NCI-H1436 (cell line): Measurements from ENCODE around the gene FHIT.
"Not testable (repeated sequence)": the region's sequence is repeated elsewhere in the genome, so short reads cannot be mapped to it uniquely, and the experiment has no call there.

Experiments used
- DNase-seq: peaks from one replicate; lab custom pipeline; 2025; lab: John Stamatoyannopoulos, UW

Gene FHIT

GRCh38 chr3:61111825-61112224, 139.4 kb downstream of the FHIT start:
- DNase-seq = no peak

- DNase-seq = no peak
These were observed 140.7 kb downstream of the FHIT start for GRCh38 chr3:61110576-61110975.

DNA sequence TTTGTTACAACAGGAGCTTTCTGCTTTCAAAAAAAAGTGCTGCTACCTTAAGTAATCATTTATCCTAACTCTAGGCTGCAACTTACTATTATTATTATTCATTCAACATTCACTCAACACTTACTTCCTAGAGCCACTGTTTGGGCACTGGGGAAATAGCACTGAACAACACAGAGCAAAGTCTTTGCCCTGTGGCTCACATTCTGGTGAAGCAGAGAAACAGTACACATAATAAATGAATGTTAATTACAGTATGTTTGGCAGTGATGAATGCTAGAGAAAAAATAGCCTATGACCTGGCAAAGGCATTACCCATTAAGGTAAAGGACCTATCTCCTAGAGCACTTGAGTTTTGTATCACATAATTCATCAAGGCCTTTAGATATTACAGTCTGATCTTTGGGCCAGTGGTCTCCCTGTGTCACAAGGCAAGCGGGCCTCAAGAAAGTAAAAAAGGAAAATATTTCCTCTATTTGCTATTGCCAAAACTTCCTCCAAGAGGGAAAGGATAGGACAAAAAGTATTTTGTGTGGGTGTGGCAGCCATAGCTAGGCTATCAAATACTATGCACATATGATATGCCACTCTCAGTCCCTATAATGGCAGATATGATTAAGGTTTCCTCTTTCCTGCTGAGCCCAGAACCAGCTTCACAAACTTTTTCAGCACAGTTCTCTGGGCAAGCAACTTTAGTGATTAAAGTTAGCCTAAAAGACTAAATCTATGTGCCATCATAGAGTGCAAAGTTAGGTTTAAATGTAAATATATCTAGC, 142.8 kb downstream of the FHIT start:
- DNase-seq = no peak

DNA sequence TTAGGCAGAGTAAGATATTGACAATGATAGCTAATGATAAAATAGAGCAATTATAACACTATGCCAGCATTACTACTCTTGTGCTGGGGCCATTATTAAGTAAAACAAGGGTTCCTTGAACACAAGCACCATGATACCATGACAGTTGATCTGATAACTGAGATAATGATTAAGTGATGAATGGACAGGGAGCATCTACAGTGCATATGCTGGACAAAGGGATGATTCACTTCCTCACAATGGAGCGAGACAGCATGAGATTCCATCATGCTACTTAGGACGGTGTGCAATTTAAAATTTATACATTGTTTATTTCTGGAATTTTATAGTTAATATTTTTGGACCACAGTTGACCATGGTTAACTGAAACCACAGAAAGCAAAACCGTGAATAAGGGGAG, 156.6 kb downstream of the FHIT start:
- no peak for DNase-seq

DNA sequence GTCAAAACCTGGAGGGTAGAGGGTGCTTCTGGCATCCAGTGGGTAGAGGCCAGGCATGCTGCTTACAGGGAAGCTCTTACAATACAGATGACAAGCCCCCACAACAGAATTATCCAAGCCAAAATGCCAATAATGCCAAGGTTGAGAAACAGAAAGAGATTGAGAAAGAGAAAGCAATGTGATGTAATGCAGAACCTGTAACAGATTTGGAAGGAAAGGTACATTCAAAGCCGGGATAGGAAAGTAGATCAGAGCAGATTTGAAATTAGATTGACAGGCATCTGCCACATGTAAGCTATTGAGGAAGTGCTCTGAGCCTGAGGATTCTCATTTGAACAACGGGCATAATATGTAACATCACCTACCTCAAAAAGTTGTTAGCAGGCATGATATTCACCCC, 157.9 kb downstream of the FHIT start:
- DNase-seq = no peak

DNA sequence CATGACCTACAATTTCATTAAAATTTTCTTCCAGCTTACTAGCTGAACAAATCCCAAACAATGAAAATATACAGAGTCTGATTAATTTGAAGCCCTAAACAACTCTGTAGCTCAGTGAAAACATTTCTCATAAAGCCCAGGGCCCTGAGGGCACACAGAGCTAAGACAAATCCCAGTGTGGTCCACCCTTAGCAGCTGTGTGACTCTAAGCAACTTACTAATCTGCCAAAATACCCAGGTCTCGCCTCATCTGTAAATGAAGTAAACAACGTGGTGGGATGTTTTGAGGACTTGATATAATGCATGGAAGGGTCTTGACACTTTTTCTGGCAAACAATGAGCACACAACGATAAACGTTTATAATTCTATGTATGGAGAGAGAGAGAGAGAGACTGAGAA, 158.4 kb downstream of the FHIT start:
- no peak for DNase-seq

- no peak for DNase-seq
These were observed 160.7 kb downstream of the FHIT start for GRCh38 chr3:61090389-61091169.

DNA sequence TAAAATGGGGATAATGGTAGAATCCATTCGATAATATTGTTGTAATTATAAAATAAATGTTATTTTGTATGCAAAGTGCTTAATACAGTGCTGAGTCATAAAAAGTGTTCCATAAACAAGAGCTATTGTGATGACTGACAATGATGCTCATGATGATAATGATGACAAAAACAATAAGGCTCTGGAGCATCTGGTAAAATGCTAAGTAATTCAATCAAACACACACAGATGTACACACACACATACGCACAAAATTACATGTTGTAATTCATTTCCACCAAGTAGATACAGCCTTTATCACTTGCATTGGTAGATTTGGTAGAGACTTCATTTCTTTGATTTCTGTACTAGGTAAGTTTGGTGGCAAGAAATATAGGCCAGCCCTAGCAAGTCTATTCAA, 163.8 kb downstream of the FHIT start:
- no peak for DNase-seq

GRCh38 chr3:61081554-61081953, 169.7 kb downstream of the FHIT start:
- DNase-seq = no peak

- no peak for DNase-seq
These were observed 170.4 kb downstream of the FHIT start for GRCh38 chr3:61080737-61081445.

DNA sequence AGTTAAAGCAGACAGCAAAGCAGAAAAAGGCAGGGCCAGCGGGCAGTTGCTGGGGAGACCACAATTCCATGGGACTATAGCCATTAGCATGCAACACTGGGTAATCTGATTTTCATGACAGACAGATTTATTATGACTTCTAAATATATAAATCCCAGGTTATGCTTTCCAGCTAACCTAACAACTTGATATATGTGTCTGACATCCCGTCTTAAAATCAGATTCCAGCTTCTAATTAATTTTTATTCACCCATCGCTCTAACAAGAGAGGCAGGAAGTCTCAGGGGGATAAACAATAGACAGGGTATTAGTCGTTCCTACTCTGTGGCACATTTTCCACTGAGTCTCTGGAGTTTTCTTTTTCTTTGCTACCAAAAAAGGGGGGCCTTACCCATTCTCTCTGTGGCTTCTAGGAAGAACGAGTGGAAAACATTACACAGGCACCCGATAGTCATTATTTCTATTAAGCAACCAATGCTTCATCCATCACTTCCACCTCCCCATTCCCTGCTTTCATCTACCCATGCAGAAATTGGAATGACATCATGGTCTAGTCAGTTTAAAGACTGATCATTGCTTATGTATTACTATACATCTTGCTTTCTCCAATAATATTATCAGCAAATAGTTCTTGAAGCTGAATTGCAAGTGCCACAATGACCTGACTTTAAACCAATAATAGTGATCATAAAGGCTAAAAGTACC, 173.1 kb downstream of the FHIT start:
- DNase-seq = no peak

DNA sequence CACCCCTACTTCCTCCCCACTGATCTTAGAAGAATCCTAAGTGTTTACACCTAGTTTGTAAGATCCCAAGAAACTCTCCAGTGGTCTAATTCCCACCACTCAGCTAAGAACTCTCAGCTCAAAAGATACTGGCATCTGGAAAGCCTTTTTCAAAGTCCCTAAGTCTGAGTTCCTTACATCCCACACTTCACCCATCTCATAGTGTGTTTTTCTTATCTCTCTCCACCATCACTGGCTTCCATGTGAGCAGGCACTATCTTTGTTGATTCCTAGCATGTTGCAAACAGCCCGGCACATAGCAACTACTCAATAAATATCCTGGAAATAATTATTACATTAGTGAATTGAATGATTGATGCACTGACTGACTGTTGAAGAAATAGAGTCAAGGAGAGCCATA, 173.7 kb downstream of the FHIT start:
- no peak for DNase-seq

GRCh38 chr3:61074783-61075182, 176.5 kb downstream of the FHIT start:
- no peak for DNase-seq

- DNase-seq = no peak
These were observed 177.6 kb downstream of the FHIT start for GRCh38 chr3:61073566-61074165.

DNA sequence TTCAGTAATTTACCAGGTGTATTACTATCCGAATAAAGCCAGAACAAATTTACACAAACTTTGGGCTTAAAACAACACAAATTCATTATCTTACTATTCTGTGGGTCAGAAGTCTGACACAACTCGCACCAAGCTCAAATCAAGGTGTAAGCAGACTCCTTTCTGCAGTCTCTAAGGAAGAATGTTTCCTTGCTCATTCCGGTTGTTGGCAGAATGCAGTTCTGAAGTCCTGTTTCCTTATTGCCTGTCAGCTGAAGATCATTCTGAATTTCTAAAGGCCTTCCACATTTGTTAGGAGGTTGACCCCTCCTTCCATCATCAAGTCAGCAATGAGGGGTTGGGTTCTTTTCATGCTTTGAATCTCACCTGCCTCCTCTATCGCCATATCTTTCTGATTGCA, 183.2 kb downstream of the FHIT start:
- DNase-seq = no peak

- DNase-seq = no peak
These were observed 184.5 kb downstream of the FHIT start for GRCh38 chr3:61066800-61067199.

DNA sequence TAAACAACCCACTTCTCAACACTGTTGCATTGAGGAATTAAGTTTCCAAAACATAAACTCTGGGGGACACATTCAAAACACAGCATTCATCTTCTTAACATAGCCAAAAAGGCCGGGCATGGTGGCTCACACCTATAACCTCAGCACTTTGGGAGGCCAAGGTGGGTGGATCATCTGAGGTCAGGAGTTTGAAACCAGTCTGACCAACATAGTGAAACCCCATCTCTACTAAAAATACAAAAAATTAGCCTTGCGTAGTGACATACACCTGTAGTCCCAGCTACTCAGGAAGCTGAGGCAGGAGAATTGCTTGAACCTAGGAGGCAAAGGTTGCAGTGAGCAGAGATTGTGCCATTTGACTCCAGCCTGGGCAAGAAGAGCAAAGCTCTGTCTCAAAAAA, 185.0 kb downstream of the FHIT start:
- not testable (repeated sequence) for DNase-seq

GRCh38 chr3:61065451-61066011, 185.7 kb downstream of the FHIT start:
- DNase-seq = no peak

GRCh38 chr3:61061092-61061723, 190.0 kb downstream of the FHIT start:
- DNase-seq = no peak

DNA sequence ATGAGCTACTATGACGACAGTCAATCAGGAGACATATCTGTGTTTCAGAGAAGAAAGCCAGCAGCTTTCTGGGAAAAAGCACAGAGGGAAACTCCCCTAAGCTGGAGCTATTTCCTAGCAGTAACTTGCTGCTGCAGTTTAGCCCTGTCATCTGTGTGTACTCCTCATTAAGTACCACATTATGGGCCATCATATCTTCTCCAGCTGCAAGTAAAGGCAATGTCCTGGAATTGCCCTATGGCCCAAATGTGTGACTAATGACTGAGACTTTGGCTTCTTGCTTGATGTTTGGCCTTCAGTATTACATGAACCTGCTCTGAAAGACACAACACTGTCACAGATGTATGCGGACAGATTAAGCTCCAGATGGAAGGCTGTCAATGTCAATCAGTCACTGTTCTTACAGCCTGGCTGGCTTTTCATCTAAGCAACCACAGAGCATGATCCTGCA, 190.8 kb downstream of the FHIT start:
- DNase-seq = no peak

GRCh38 chr3:61058836-61059235, 192.4 kb downstream of the FHIT start:
- DNase-seq = no peak
